Parathyroid adenoma (tissue), 2 donors: ENCODE measurements around the gene ZNF236.

Experiments used
- H2AFZ ChIP-seq: fragments of 300-600 bp; sonication (generic); one replicate; pipeline ENCODE4 v1.7.0; 2017; ENCODE audit warnings: antibody characterized with exemption, mild to moderate bottlenecking
- H3K27ac ChIP-seq: fragments of 300-600 bp; sonication (generic); one replicate; pipeline ENCODE4 v1.7.0; 2017
- H3K27me3 ChIP-seq: fragments of 300-600 bp; sonication (generic); one replicate; pipeline ENCODE4 v1.7.0; 2017; ENCODE audit warnings: low read length; ENCODE audit not compliant: control insufficient read depth, insufficient read depth
- H3K36me3 ChIP-seq: fragments of 300-600 bp; sonication (generic); one replicate; pipeline ENCODE4 v1.7.0; 2017; ENCODE audit warnings: low read length; ENCODE audit not compliant: control insufficient read depth, insufficient read depth
- H3K4me1 ChIP-seq: fragments of 300-600 bp; sonication (generic); one replicate; pipeline ENCODE4 v1.7.0; 2017; ENCODE audit warnings: control low read depth
- H3K4me2 ChIP-seq: fragments of 300-600 bp; sonication (generic); one replicate; pipeline ENCODE4 v1.7.0; 2017; ENCODE audit warnings: low read length
- H3K4me3 ChIP-seq: fragments of 300-600 bp; sonication (generic); one replicate; pipeline ENCODE4 v1.7.0; 2017; ENCODE audit warnings: low read depth, low read length
- H3K79me2 ChIP-seq: fragments of 300-600 bp; sonication (generic); one replicate; pipeline ENCODE4 v1.7.0; 2017; ENCODE audit warnings: control low read depth
- H3K9ac ChIP-seq: fragments of 300-600 bp; sonication (generic); one replicate; pipeline ENCODE4 v1.7.0; 2017; ENCODE audit warnings: mild to moderate bottlenecking
- H3K9me3 ChIP-seq: fragments of 300-600 bp; sonication (generic); one replicate; pipeline ENCODE4 v1.7.0; 2017; ENCODE audit warnings: low read length; ENCODE audit not compliant: control insufficient read depth
- CTCF ChIP-seq: fragments of 300-600 bp; sonication (generic); IDR thresholded peaks from one replicate; pipeline ENCODE4 v1.7.0; 2017; ENCODE audit warnings: antibody characterized with exemption, mild to moderate bottlenecking
- donor health status: primary hyperparathyroidism.

The ZNF236 gene

GRCh38 chr18:76980663-76981395, 158.5 kb downstream of the ZNF236 start:
- no peak overlapping the region for H3K4me3 ChIP-seq
- peaks cover 18% of the 10 kb centered on the region for H3K4me1 ChIP-seq
- H3K4me2 ChIP-seq, result no peak overlapping the region
- TF ChIP-seq CTCF, result no peak
- H2AFZ ChIP-seq, result no peak overlapping the region
- no peaks in the 10 kb centered on the region for H3K9me3 ChIP-seq
- no peak overlapping the region for H3K9ac ChIP-seq
- no peak overlapping the region for H3K27ac ChIP-seq
- no peaks in the 10 kb centered on the region for H3K79me2 ChIP-seq
- H3K36me3 ChIP-seq, result no peaks in the 10 kb centered on the region
- no peaks in the 10 kb centered on the region for H3K27me3 ChIP-seq

- no peak overlapping the region for H3K9ac ChIP-seq
- H3K4me1 ChIP-seq, result peaks cover 25% of the 10 kb centered on the region
- H3K36me3 ChIP-seq, result no peaks in the 10 kb centered on the region
- TF ChIP-seq CTCF, result no peak
- H3K27me3 ChIP-seq, result no peaks in the 10 kb centered on the region
- no peaks in the 10 kb centered on the region for H3K9me3 ChIP-seq
- no peaks in the 10 kb centered on the region for H3K79me2 ChIP-seq
- no peak overlapping the region for H3K4me2 ChIP-seq
- no peak overlapping the region for H2AFZ ChIP-seq
- H3K4me3 ChIP-seq, result no peak overlapping the region
- no peak overlapping the region for H3K27ac ChIP-seq
Measured at GRCh38 chr18:76981396-76981968, 159.1 kb downstream of the ZNF236 start.

- H3K9ac ChIP-seq, result no peak overlapping the region
- no peak overlapping the region for H3K4me3 ChIP-seq
- no peak overlapping the region for H2AFZ ChIP-seq
- no peaks in the 10 kb centered on the region for H3K27me3 ChIP-seq
- no peak overlapping the region for H3K27ac ChIP-seq
- H3K4me1 ChIP-seq, result peaks cover 27% of the 10 kb centered on the region
- H3K4me2 ChIP-seq, result no peak overlapping the region
- H3K79me2 ChIP-seq, result no peaks in the 10 kb centered on the region
- TF ChIP-seq CTCF, result no peak
- no peaks in the 10 kb centered on the region for H3K9me3 ChIP-seq
- no peaks in the 10 kb centered on the region for H3K36me3 ChIP-seq
Measured at GRCh38 chr18:76982038-76982437, 159.7 kb downstream of the ZNF236 start.

- Histone ChIP-seq H2AFZ (peak overlapping the region; percentile 52), H3K4me1 (peaks cover 33% of the 10 kb centered on the region), H3K9me3 (no peaks in the 10 kb centered on the region), H3K4me3 (no peak overlapping the region), H3K9ac (no peak overlapping the region), H3K4me2 (peak overlapping the region; percentile 34), H3K27me3 (no peaks in the 10 kb centered on the region), H3K36me3 (no peaks in the 10 kb centered on the region), H3K79me2 (no peaks in the 10 kb centered on the region), H3K27ac (peak overlapping the region; percentile 62)
- peak; percentile 98 for TF ChIP-seq CTCF
Measured at GRCh38 chr18:76982841-76983583, 160.7 kb downstream of the ZNF236 start.
